H1 (cell line): ENCODE results near the gene MYL3. TPM values are rescaled to one million over a fixed set of nuclear protein-coding genes. Genes with fewer than 3 reads are reported as not detected.

Experiments used
- CREB1 ChIP-seq: IDR thresholded peaks from 2 replicates; pipeline ENCODE4 v1.6.1; 2012; ENCODE audit warnings: inconsistent platforms
- NRF1 ChIP-seq: IDR thresholded peaks from 2 replicates; pipeline ENCODE4 v1.6.1; 2011; ENCODE audit warnings: mild to moderate bottlenecking, low read depth, low read length, improper control_type of control experiment
- TAF1 ChIP-seq: IDR thresholded peaks from 2 replicates; pipeline ENCODE4 v1.6.1; 2011; ENCODE audit warnings: mild to moderate bottlenecking, low read depth, low read length
- polyA plus RNA-seq, 7 experiments: library from polyadenylated mRNA; depleted of rRNA in 3 of 7; stranded (reverse) in 5 of 7; unstranded in 2 of 7; fragments of >200 nt in 5 of 7; fragments of 200-250 nt in 2 of 7; gene quantifications; 1 replicate in 5 of 7; 2 replicates in 1 of 7; 4 replicates in 1 of 7; pipeline versions ENCODE4 v1.2.1 to v1.2.3, GENCODE V29; 2011 to 2013; ENCODE audit warnings: missing spikeins in 2 of 7, mixed read lengths in 2 of 7
- total RNA-seq: library from RNA; stranded (reverse); fragmentation: NEBNext Ultra II Directional; extraction: Animal tissue kit (Norgen Biotek cat#: 25700); gene quantifications from 2 replicates; pipeline ENCODE4 v1.2.1, GENCODE V29; 2021

MYL3 gene
- total and polyA plus RNA-seq, 2 of the 8 experiments (the other 6 are each of a cell fraction or from before 2014, with no cell fraction given): 0.06 TPM; not detected in 1

DNA sequence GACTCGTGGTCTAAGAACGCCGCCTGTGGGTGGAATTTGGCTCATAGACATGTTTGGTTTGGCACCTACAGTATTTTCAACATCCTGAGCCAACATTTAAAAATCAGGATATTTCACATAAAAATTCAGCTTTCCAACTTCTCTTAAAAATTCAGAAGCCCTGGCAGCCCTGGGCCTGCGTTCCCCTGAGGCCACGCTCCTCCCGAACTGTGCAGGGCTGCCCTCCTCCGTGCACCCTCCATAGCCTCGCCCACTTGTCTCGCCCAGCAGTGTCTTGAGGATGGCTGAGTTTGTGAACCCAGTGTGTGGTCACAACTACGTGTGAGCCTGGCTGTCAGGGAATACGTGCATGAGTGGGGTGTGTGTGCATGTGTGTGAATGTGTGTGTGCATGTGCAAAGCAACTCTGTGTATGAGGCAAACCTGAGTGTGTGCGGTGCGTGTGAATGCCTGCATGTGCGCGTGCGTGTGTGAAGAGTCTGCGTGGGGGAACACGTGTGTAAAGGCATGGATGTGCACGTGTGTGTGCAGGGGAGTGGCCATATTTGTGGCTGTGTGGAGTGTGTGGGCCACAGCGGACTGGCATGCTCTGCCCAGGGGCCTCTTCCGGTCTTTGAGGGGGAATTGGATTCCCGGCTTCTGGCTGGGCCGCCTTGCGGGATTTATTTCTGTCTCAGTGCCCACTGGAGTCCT lies 45.2 kb upstream of the MYL3 start (continued):
- TF ChIP-seq NRF1 (no peak), TAF1 (no peak), CREB1 (no peak)
